SK-N-SH (cell line): ENCODE measurements around the gene A1CF. TPM values are rescaled to one million over a fixed set of nuclear protein-coding genes. Genes with fewer than 3 reads are reported as not detected.

Experiments
- CTCF ChIA-PET: fragments of 300-600, 350-600 bp; formaldehyde crosslinking; extraction: SDS; loops from one replicate; lab custom pipeline; 2021; lab: Yijun Ruan, JAX
- POLR2A ChIA-PET: fragments of 350-600 bp; sonication (Branson Sonifier 250); formaldehyde crosslinking; extraction: SDS; loops from one replicate; lab custom pipeline; 2020; ENCODE audit warnings: antibody characterized with exemption, inconsistent platforms; lab: Yijun Ruan, JAX
- DNase-seq: peaks from one replicate; pipeline ENCODE4 v3.0.0; 2012
- H2AFZ ChIP-seq: fragments of 200-600 bp; sonication (generic); 2 replicates; pipeline ENCODE4 v1.8.1; 2016; ENCODE audit warnings: antibody characterized with exemption, mild to moderate bottlenecking, low read depth
- H3F3A ChIP-seq: fragments of 200-600 bp; sonication (generic); replicated peaks from 2 replicates; pipeline ENCODE3; 2016; ENCODE audit warnings: antibody characterized with exemption, mild to moderate bottlenecking; ENCODE audit not compliant: insufficient read depth
- H3K27ac ChIP-seq, 2 experiments: fragments of 200-500 bp in 1 of 2; fragments of 200-600 bp in 1 of 2; sonication (Bioruptor generic) in 1 of 2; sonication (generic), shearing (Covaris generic) in 1 of 2; 2 replicates each; pipeline versions ENCODE4 v1.5.1 to v1.6.1; 2014 to 2016; ENCODE audit warnings: low read depth in 2 of 2, inconsistent platforms in 1 of 2, low read length in 1 of 2, mild to moderate bottlenecking in 1 of 2, mixed read lengths in 1 of 2
- H3K27me3 ChIP-seq: fragments of 200-600 bp; sonication (generic), shearing (Covaris generic); 2 replicates; pipeline ENCODE4 v1.6.1; 2016; ENCODE audit warnings: mixed run types; ENCODE audit not compliant: insufficient read depth
- H3K36me3 ChIP-seq, 2 experiments: fragments of 200-500 bp in 1 of 2; fragments of 200-600 bp in 1 of 2; sonication (Bioruptor generic) in 1 of 2; sonication (generic) in 1 of 2; replicated peaks in 1 of 2; 2 replicates each; pipeline versions ENCODE3 to v1.5.1; 2014 to 2016; ENCODE audit warnings: low read length in 1 of 2, mild to moderate bottlenecking in 1 of 2; ENCODE audit not compliant: insufficient read depth in 2 of 2, control insufficient read depth in 1 of 2
- H3K4me1 ChIP-seq, 2 experiments: fragments of 200-500 bp in 1 of 2; fragments of 200-600 bp in 1 of 2; sonication (Bioruptor generic) in 1 of 2; sonication (generic), shearing (Covaris generic) in 1 of 2; 2 replicates each; pipeline versions ENCODE4 v1.5.1 to v1.6.1; 2014 to 2016; ENCODE audit warnings: low read depth in 1 of 2, low read length in 1 of 2, mixed run types in 1 of 2; ENCODE audit not compliant: insufficient read depth in 2 of 2, control insufficient read depth in 1 of 2
- H3K4me2 ChIP-seq: fragments of 200-600 bp; sonication (generic), shearing (Covaris generic); 2 replicates; pipeline ENCODE4 v1.6.1; 2017; ENCODE audit warnings: mixed run types
- H3K4me3 ChIP-seq, 2 experiments: fragments of 200-500 bp in 1 of 2; fragments of 200-600 bp in 1 of 2; sonication (Bioruptor generic) in 1 of 2; sonication (generic), shearing (Covaris generic) in 1 of 2; 2 replicates each; pipeline versions ENCODE4 v1.5.1 to v1.8.1; 2014 to 2016; ENCODE audit warnings: low read depth in 2 of 2, inconsistent platforms in 1 of 2, low read length in 1 of 2, mild to moderate bottlenecking in 1 of 2, mixed read lengths in 1 of 2, moderate library complexity in 1 of 2
- H3K79me2 ChIP-seq: fragments of 200-600 bp; sonication (generic); 2 replicates; pipeline ENCODE4 v1.8.1; 2017; ENCODE audit warnings: mild to moderate bottlenecking; ENCODE audit not compliant: insufficient read depth
- H3K9ac ChIP-seq: fragments of 200-600 bp; sonication (generic); 2 replicates; pipeline ENCODE4 v1.6.1; 2017; ENCODE audit warnings: mixed run types
- H3K9me2 ChIP-seq: fragments of 200-600 bp; sonication (generic); 2 replicates; pipeline ENCODE4 v1.6.1; 2017; ENCODE audit warnings: mixed run types
- H3K9me3 ChIP-seq: fragments of 200-600 bp; sonication (generic); 2 replicates; pipeline ENCODE4 v1.6.1; 2017; ENCODE audit warnings: mixed run types, mild to moderate bottlenecking, moderate library complexity
- H4K20me1 ChIP-seq: fragments of 200-600 bp; sonication (generic); 2 replicates; pipeline ENCODE4 v1.6.1; 2017; ENCODE audit warnings: mild to moderate bottlenecking, mixed run types; ENCODE audit not compliant: insufficient read depth
- CHD2 ChIP-seq: fragments of 150-350 bp; IDR thresholded peaks from 2 replicates; pipeline ENCODE4 v1.6.1; 2018; ENCODE audit warnings: low read length; ENCODE audit not compliant: partially characterized antibody
- ELF1 ChIP-seq: IDR thresholded peaks from 2 replicates; pipeline ENCODE4 v1.4.0; 2012
- EZH2phosphoT487 ChIP-seq: fragments of 200-600 bp; sonication (generic); IDR thresholded peaks from 2 replicates; pipeline ENCODE4 v1.6.1; 2017; ENCODE audit warnings: low read depth, mixed run types, mild to moderate bottlenecking, antibody characterized with exemption, moderate library complexity, borderline replicate concordance
- FOSL2 ChIP-seq: IDR thresholded peaks from 2 replicates; pipeline ENCODE4 v1.4.0; 2012; ENCODE audit warnings: low read depth, mild to moderate bottlenecking, moderate library complexity, borderline replicate concordance
- FOXM1 ChIP-seq: IDR thresholded peaks from 2 replicates; pipeline ENCODE4 v1.4.0; 2012; ENCODE audit warnings: low read depth, mild to moderate bottlenecking
- GATA2 ChIP-seq: sonication (generic); formaldehyde crosslinking; IDR thresholded peaks from 2 replicates; pipeline ENCODE4 v1.5.0; 2020; ENCODE audit warnings: mild to moderate bottlenecking, missing genetic modification reagents
- JUND ChIP-seq: IDR thresholded peaks from 2 replicates; pipeline ENCODE4 v1.4.0; 2012
- MEF2A ChIP-seq: IDR thresholded peaks from 2 replicates; pipeline ENCODE4 v1.4.0; 2012; ENCODE audit warnings: low read depth, borderline replicate concordance
- MXI1 ChIP-seq: IDR thresholded peaks from 2 replicates; pipeline ENCODE4 v1.6.1; 2012; ENCODE audit warnings: mild to moderate bottlenecking, low read depth, low read length, improper control_type of control experiment
- NFIC ChIP-seq: IDR thresholded peaks from 2 replicates; pipeline ENCODE4 v1.4.0; 2012; ENCODE audit warnings: borderline replicate concordance
- RCOR1 ChIP-seq: fragments of 150-350 bp; IDR thresholded peaks from 2 replicates; pipeline ENCODE4 v1.6.1; 2017; ENCODE audit warnings: antibody characterized with exemption, low read length
- RFX5 ChIP-seq: IDR thresholded peaks from 2 replicates; pipeline ENCODE4 v1.6.1; 2012; ENCODE audit warnings: mild to moderate bottlenecking, improper control_type of control experiment, low read length
- SIN3A ChIP-seq: IDR thresholded peaks from 2 replicates; pipeline ENCODE4 v1.6.1; 2012; ENCODE audit warnings: low read depth, mild to moderate bottlenecking, low read length, moderate library complexity, borderline replicate concordance
- SMC3 ChIP-seq: IDR thresholded peaks from 2 replicates; pipeline ENCODE4 v1.6.1; 2012; ENCODE audit warnings: low read depth, low read length, improper control_type of control experiment
- TCF12 ChIP-seq: IDR thresholded peaks from 2 replicates; pipeline ENCODE4 v1.4.0; 2012
- WGBS: methylation state at CpG from one replicate; pipeline ENCODE4 v1.1.6; 2017; ENCODE audit warnings: low lambda C conversion rate; 5-methylcytosine and 5-hydroxymethylcytosine counted together
- polyA plus RNA-seq, 3 experiments: library from polyadenylated mRNA; depleted of rRNA; stranded (reverse); fragments of >200 nt; gene quantifications; 2 replicates each; pipeline ENCODE4 v1.2.3, GENCODE V29; 2012
- TF ChIP-seq, protein P1 (sequence below): fragments of 150-350 bp; IDR thresholded peaks from 2 replicates; pipeline ENCODE4 v1.6.1; 2016; ENCODE audit warnings: mild to moderate bottlenecking, low read depth, low read length
- TF ChIP-seq, protein P2 (sequence below): fragments of 200-600 bp; sonication (generic); IDR thresholded peaks from 2 replicates; pipeline ENCODE4 v1.6.1; 2017; ENCODE audit warnings: antibody characterized with exemption, mild to moderate bottlenecking, moderate library complexity
- TF ChIP-seq, protein P3 (sequence below): fragments of 150-350 bp; IDR thresholded peaks from 2 replicates; pipeline ENCODE4 v1.6.1; 2017; ENCODE audit warnings: antibody characterized with exemption, low read length, low read depth, borderline replicate concordance
- TF ChIP-seq, protein P4 (sequence below): IDR thresholded peaks from 2 replicates; pipeline ENCODE4 v1.4.0; 2012; ENCODE audit warnings: low read depth

The A1CF gene
- polyA plus RNA-seq, 1 of the 3 experiments (the other 2 are of a cell fraction) = not detected

DNA sequence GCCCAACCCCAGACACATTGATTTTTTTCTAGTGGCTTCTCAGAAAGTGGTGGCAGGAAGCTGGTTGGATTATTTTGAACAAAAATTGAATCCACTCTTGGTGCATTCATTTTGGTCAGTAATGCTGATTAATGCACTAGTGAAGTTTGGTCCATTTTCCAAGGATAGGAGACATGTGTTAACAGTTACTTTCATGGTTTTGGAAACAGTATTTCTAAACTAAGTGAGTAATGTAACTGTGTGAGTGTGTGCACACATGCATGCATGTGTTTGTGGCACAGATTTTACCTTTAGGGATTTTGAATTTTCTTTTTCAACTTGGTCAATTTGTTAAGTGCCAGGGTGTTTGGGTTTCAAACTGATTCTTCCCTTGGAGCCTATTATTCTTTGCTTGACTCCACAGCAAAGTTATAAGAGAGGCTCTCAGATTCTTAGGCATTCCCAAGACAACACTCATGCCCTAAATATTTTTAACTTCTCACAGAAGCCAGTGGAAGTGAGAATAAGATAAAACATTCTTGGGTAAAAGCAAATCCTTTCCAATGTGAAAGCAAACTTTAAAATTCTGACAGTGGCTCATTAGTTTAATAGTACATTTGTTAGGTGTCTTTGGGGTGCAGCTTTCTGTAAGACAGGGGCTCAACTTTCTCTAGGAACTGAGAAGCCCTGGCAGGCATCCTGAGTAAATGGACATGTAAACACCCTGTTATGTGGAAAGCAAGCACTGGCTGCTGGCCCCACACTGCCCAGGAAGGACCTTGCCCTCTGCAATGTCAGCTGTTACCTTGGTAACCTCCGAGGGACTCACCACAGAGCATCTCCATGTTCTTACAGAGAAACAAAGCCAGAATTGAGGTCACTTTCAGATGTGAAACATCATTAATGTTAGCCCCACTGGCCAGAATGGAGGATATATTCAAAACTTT lies 77.3 kb downstream of the A1CF start (continued):
- TF ChIP-seq, protein P1, sequence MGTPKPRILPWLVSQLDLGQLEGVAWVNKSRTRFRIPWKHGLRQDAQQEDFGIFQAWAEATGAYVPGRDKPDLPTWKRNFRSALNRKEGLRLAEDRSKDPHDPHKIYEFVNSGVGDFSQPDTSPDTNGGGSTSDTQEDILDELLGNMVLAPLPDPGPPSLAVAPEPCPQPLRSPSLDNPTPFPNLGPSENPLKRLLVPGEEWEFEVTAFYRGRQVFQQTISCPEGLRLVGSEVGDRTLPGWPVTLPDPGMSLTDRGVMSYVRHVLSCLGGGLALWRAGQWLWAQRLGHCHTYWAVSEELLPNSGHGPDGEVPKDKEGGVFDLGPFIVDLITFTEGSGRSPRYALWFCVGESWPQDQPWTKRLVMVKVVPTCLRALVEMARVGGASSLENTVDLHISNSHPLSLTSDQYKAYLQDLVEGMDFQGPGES = no peak

DNA sequence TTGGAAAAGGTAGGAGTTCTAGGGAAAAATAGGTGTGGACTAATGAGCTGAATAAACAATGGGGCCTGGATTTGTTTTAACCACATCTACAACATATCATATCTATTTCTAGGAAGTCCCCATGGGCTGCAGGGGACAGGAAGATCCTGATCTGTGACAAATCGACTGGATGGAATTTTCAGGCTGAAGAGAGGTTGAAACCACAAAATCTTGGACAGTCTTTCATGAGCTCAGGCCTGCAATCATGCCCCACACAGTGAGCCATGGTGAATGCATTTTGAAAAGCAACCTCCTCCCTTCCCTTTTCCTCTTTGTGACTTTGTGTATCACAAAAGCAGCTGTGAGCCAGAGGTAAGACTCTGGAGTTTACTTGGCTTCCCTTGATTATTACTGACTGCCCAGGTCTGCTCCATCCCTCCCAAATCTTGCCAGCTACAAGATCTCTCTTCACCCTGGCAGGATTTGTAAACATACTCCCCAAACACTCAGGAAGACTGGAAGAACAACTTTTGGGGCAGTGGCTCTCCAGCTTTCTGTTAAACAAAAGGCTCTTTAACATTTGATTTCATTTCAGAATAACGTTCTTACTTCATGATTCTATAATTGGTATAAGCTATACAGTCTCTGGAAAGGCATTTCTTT lies 79.3 kb downstream of the A1CF start:
- H4K20me1 ChIP-seq = no peaks in the 10 kb centered on the region
- no peak overlapping the region for H3K27ac ChIP-seq
- H3F3A ChIP-seq = no peaks in the 10 kb centered on the region
- TF ChIP-seq TCF12 (no peak), FOXM1 (no peak), FOSL2 (no peak), ELF1 (no peak), SIN3A (no peak), JUND (no peak), EZH2phosphoT487 (no peak), MEF2A (no peak), SMC3 (no peak), GATA2 (no peak), MXI1 (no peak), RCOR1 (no peak), NFIC (no peak), RFX5 (no peak), CHD2 (no peak)
- TF ChIP-seq, protein P2, sequence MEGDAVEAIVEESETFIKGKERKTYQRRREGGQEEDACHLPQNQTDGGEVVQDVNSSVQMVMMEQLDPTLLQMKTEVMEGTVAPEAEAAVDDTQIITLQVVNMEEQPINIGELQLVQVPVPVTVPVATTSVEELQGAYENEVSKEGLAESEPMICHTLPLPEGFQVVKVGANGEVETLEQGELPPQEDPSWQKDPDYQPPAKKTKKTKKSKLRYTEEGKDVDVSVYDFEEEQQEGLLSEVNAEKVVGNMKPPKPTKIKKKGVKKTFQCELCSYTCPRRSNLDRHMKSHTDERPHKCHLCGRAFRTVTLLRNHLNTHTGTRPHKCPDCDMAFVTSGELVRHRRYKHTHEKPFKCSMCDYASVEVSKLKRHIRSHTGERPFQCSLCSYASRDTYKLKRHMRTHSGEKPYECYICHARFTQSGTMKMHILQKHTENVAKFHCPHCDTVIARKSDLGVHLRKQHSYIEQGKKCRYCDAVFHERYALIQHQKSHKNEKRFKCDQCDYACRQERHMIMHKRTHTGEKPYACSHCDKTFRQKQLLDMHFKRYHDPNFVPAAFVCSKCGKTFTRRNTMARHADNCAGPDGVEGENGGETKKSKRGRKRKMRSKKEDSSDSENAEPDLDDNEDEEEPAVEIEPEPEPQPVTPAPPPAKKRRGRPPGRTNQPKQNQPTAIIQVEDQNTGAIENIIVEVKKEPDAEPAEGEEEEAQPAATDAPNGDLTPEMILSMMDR = no peak
- TF ChIP-seq, protein P3, sequence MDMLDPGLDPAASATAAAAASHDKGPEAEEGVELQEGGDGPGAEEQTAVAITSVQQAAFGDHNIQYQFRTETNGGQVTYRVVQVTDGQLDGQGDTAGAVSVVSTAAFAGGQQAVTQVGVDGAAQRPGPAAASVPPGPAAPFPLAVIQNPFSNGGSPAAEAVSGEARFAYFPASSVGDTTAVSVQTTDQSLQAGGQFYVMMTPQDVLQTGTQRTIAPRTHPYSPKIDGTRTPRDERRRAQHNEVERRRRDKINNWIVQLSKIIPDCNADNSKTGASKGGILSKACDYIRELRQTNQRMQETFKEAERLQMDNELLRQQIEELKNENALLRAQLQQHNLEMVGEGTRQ = no peak
- TF ChIP-seq, protein P4, sequence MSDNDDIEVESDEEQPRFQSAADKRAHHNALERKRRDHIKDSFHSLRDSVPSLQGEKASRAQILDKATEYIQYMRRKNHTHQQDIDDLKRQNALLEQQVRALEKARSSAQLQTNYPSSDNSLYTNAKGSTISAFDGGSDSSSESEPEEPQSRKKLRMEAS = no peak
- DNase-seq = no peak
- no peak overlapping the region for H3K4me2 ChIP-seq
- no peaks in the 10 kb centered on the region; the same call in 1 of the 2 replicates for H3K27me3 ChIP-seq
- no peaks in the 10 kb centered on the region for H3K36me3 ChIP-seq
- ChIA-PET CTCF (interaction anchor here (1.1 to 1.6 kb wide), 2 partner anchors 18 to 23 kb away, joined by 4 to 8 read pairs; no protein-coding TSS in a partner anchor), POLR2A (no interaction called here)
- H3K9me2 ChIP-seq = no peaks in the 10 kb centered on the region
- H3K9me3 ChIP-seq = no peaks in the 10 kb centered on the region
- 9% methylated on average over 2 of the region's 2 CpGs for WGBS
- H3K4me3 ChIP-seq = no peak overlapping the region
- no peak overlapping the region for H3K9ac ChIP-seq
- no peaks in the 10 kb centered on the region for H3K79me2 ChIP-seq
- no peaks in the 10 kb centered on the region for H3K4me1 ChIP-seq
- no peak overlapping the region for H2AFZ ChIP-seq
